H4 (cell line): Measurements from ENCODE around the gene ATAD3A. TPM values are rescaled to one million over a fixed set of nuclear protein-coding genes. Genes with fewer than 3 reads are reported as not detected.

ENCODE experiments used
- DNase-seq: peaks from one replicate; pipeline ENCODE4 v3.0.0-alpha.2; 2015; ENCODE audit warnings: low spot score
- total RNA-seq: library from RNA; depleted of rRNA; stranded (reverse); fragments of >200 nt; shearing (Covaris generic); gene quantifications from 2 replicates; pipeline ENCODE4 v1.2.3, GENCODE V29; 2014

ATAD3A gene
- total RNA-seq, 1 experiment from 2014 or later = 20.9 TPM

DNA sequence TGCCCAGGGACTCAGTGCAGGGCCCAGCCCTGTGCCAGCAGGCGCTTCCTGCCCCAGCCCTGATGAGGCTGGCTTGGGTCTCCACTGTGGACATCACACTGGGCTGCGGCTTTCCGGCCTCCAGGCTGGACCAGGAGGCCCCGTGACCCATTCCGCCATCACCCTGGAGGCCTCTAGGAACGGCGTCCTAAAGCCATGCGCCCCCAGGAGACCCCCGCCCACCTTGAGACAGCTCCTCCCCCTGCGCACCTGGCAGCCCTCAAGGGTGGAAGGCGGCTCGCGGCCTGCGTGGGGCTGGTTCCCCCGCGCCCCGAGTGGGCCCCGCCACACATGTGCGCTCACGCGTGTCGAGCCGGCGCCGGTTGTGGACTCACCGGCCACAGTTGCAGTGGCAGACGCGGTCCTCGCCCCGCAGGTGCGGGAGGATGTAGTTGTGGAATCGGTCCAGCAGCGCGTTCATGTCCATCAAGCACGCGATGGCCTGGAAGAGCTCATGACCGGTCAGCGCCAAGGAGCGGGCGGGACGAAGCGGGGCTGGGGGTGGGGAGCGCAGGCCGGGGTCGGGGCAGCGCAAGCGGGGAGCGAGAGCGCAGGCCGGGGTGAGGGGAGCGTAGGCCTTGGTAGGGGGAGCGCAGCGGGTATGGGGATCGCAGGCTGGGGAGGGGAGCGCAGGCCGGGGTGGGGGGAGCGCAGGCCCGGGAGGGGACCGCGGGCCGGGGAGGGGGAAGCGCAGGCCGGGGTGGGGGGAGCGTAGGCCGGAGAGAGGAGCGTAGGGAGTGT lies 27.5 kb downstream of the ATAD3A start:
- no peak for DNase-seq

DNA sequence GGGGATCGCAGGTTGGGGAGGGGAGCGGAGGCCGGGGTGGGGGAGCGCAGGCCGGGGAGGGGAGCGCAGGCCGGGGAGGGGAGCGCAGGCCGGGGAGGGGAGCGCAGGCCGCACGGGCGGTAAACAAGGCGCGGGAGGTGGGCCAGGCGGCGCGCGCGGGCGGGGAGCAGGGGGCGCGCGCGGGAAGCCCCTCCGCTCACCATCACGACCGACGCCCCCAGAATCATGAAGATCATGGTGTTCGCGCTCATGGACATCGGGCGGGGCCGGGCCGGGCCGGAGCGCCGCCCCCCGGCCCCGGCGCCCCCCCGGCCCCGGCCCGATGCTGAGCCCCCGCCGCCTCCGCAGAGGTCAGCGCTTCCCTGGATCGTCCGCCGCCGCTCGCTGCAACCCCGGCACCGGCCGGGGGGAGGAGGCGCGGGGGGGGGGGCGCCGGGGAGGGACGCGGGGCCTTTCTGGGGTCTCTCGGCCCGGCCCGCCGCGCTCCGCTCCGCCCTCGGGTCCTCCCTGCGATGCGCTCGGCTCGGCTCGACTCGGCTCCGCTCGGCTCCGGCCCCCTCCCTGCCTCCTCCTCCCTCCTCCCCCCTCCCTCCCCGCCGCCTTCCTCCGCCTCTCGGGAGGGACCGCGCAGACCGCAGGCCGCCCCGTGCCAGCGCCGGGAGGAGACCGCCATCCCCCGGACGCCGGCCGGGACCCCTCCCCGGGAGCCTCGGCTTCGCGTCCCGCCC lies 28.3 kb downstream of the ATAD3A start, which contains the start of gene TMEM240:
TMEM240 (minus strand) TSS at position 535 of the 728 bp plus-strand sequence; CDS start at position 257, 278 bp downstream.
- DNase-seq = no peak

DNA sequence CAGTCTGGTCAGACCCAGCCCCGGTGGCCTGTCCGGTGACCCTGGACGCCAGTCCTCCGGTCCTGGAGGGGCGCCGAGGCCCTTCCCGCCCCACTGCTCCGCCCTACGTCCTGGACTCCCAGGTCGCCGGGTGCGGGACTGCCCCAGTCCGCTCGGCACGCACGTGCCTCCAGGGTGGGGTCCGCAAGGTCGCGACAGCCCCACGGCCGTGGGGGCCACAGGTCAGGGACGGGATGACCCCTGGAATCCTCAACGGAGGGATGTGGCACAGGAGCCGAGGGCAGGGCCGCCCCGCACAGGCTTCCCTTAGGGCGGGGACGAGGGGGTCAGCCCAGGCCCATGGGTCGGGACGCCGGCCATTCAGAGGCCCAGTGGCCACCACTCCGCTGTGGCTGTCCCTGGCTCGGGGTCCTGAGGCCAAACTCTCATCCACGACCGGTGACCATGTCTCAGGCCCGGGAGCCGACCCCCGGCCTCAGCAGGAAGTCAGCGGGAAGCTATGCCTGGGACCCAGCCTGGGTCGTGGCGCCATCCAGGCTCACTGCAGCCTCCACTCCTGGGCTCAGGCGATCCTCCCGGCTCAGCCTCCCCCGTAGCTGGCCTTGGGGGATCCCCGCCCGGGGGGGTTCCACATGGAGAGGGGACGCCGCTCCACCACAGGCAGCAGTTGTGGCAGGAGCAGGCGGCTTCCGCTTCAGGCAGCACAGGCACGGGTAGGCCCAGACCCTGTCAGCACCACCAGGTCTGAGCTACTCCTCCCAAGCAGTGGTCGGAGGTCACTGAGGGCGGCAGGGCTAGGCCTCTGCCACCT lies 29.1 kb downstream of the ATAD3A start:
- no peak for DNase-seq

DNA sequence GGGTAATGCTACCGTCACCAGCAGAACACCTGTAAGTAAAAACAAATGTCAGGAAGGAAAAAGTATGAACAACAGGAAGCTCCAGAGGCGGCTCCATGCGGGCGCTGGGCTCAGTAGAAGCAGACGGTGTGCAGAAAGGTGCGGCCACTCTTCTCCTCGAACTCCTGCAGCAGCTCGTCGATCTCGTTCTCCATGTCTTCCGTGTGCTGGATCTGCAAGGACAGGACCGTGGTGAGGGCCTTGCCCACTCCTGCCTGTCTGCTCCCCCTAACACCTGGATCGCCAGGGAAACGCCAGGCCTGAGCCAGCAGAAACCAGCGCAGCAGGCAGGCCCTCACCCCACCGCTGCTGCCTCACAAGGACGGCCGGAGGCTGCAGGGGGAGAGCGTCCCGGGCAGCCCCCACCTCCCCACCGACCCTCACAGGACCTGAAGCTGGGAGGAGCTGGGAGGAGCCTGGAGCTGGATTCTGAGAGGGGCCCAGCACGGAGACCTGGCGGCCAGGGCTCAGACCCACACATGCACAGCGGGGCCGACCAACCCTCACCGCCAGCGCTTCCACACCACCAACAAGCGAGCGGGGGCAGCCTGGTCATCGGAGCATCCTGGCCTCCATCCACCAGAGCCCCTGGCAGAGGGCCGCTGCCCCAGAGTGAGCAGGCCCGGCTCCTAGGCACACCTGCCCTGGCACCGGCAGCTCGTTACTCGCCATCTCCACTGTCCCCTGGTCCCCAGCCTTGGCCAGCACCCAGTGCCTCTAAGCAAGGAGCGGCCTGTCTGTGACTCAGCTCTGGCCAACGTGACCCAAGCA lies 30.2 kb downstream of the ATAD3A start:
- DNase-seq = no peak

DNA sequence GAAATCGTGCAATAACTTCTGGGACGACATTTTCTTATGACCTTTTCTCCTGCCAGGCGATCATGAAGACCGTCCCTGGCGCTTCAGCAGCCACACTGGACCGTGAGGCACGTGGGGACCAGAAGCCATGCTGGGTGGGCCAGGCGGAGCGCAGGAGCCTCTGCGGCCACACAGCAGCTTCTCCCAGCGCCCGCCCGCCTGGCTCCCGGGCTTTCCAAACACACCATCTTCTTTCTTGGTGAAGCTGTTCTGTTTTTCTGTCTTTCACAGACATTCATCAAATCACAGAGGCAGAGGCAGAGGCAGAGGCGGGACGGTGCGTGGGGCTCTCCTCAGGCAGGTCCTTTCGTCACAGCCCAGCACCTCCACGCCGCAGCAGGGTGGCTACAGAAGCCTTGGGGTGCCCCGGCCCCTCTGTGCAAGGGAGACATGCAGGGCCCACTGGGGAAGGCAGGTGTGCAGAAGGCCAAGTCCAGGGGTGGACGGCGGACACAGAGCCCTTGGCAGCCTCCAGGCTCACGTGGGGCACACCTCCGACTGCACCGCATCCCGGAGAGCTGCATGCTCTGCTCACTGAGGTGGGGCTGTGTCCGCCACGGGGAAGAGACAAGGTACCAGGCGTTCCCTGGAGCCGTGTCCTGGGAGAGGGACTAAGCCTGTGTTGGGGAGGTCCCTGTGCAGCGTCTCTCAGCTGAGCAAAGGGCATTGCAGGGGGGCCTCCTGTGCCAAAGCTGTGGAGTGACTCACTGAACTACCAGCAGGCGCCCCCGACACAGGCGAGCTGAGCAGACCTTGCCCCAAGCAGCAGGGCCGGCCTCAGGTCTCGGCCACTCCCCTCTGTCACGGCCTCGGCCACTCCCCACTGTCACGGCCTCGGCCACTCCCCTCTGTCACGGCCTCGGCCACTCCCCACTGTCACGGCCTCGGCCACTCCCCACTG lies 31.1 kb downstream of the ATAD3A start:
- DNase-seq = no peak

DNA sequence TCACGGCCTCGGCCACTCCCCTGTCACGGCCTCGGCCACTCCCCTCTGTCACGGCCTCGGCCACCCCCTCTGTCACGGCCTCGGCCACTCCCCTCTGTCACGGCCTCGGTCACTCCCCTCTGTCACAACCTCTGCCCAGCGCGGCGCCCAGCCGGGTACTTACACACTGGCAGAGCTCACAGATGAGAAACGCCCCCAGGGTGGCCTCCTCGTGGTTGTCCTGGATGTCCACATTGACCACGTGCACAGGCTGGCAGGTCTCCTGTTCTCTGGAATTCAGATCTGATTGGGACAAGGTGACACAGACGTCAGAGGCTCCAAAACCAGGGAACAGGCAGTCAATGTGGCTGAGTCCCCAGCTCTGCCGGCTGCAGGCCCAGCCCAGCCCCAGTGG lies 31.7 kb downstream of the ATAD3A start:
- no peak for DNase-seq

DNA sequence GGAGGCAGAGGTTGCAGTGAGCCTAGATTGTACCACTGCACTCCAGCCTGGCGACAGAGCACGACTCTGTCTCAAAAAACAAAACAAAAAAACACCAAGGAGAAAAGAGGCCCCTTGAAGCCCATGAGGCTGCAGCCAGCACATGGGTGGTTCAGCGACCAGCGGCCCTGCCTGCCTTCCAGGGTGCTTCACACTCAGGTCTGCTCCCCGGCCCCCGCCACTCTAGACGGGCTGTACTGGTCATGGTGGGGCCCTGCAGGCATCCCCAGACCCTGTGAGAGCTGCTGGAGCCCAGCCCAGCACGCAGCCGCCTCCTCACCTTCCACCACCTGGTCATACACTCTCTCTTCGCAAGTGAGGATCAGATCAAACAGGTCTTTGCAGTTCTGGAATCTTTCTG lies 32.6 kb downstream of the ATAD3A start:
- no peak for DNase-seq

DNA sequence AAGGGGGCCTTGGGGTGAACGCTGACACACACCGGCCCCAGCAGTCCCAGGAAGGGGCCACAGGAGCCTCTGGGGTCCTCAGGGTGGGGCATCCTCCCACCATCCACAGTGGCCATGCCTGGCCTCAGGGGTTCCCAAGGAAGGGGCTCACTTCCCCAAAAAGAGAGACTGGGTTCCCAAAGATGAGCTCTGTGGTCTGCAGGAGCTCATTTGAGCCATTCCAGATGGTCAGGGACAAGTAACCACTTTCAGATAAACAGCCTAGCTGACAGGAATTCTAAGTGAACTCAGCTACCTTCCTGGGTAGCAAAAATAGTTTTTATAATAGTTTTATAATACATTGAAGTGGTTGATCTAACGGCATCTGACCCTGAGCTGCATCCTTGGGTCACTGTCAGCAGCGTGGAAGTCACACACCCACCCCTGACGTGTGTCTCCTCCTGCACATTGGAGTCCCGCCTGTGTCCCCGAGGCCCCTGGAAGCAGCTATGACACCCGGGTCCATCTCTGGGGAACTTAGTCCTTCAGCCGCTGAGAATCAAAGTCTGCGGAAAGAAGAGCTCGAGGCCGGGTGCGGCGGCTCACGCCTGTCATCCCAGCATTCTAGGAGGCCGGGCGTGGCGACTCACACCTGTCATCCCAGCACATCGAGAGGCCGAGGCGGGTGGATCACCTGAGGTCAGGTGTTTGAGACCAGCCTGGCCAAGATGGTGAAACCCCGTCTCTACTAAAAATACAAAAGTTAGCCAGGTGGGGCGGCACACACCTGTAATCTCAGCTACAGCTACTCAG lies 34.2 kb downstream of the ATAD3A start:
- DNase-seq = no peak

DNA sequence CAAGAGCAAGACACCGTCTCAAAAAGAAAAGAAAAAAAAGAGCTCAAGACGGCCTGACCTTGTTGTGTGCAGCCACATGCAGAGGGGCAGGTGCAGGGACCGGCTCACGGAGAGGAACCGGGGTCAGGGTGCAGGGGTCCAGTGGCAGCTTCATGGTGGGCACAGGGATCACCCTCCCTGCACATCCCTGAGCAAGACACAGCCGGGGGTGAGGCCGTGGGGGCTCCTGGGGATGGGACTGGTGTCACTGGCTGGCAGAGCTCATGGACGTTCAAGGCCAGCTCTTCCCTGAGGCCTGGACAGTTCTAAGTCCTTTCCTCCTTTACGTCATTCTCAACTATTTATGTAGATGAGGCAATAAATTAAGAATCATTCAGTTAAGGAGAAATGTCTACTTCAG lies 35.0 kb downstream of the ATAD3A start:
- no peak for DNase-seq

DNA sequence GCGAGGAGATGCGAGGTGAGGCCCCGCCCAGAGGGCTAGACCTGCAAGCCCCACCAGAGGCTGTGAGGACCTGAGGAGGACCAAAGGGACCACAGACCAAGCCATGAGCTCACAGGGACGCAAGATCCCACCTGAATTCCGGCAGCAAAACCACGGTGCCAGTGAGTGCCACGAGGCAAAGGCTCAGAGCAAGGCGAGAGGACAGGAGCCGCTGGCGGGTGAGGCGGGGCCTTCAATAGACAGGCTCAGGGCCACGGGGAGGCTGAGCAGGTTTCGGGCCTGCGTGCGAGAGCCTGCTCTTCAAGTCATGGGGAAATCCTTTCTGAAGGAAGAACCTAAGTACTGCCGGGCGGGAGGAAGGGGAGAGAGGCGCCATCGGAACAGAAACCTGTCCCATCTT lies 35.5 kb downstream of the ATAD3A start:
- DNase-seq = no peak

DNA sequence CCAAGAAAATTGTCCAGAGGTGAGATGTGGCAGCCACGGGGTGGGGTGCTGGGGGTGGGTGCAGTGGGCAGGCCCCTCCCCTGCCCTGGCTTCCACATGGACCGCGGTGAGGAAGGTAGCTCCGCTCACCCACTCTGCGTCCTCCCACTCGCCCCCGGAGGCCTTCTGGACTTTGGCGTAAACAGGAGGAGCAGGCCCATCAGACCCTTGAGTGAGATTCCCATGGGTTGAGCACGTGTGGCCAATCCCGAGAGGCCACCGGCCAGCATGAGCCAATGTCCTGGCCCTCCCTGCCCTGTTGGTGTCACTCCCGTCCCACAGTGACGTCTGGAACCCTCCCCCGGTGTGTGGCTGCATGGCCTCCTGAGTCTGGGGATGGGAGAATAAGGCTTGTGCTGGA lies 36.6 kb downstream of the ATAD3A start:
- no peak for DNase-seq

DNA sequence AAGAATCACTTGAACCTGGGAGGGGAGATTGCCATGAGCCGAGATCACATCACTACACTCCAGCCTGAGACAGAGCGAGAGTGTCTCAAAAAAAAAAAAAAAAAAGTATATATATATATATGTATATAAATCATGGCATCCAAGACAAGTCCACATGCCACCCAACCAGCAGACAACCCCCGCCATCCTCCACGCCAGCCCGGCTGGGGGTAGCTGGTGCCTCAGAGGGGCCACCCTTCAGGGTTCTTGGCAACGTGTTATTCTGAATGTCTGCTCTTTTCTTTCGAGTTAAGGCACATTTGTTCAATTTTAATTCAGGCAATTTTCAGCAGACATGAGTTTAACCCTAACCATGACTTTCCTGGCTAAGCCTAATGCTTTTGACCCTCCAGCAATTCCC lies 38.1 kb downstream of the ATAD3A start:
- DNase-seq = no peak

DNA sequence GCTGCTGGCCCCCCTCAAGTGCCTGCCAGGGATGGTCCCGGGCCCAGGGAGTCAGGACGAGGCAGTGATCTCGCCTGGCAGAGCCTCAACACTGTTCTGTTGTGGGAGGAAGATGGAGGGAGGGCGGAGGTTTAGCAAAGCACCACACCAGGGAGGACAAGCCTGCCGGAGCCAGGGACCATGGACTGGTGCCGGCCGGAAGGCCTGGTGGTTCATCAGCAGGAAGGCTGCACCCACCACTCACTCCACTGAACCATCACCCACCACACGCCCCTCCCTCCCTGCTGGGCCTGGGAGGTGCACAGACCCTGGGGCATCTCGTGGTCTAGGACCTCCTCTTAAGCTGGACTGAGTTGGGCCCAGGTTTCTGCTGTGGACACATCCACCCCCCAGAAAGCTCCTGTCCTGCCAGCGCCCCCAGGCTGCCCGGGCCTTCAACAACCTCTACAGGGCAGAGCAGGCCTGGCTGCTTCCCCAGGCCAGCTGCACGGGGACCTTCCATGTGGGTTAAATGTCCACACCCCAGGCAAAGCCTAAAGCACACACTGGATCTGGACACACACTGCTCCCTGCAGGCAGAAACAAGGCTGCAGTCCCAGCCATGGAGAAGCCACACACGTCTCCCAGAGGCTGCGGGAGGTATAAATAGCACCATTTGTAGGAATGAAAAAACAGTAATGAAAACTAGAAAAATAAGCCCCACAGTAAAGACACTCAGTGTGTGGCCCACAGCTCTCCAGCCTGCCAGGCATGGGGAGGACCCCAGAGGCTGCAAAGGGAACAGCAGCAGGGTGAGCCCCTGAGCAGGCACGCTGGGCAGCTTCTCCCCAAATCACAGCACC lies 38.9 kb downstream of the ATAD3A start:
- DNase-seq = no peak

DNA sequence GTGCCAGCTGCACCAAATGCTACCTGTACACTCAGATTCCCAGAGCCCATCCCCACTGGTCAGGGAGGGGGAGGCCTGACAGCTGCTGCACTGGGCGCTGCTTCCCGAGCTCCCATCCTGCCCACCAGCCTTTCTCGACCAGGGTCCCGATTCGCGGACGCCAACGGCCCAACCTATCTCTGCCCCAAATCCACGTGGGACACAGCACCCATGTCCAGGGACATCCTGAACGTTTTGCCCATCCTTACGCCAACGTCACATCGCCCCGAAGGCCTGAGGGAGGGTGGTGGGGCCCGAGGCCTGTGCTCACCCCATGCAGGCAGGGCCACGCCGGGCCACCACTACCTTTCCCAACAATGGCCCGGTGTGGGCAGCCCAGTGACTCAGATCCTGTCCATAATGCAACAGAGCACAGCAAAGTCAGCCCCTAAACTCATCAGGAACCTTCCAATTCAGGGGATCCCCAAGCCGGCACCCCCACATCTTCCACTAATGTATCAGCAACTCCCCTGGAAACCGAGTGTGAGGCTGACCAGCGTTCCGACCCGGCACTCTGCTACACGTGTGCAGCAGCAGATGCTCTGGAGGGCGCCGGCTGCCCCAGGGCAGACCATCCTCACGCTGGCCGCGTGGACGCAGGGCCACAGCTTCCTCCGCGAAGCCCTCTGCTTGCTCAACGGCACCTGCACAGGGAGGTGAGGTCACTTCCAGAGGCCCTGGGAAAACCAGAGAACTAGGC lies 39.7 kb downstream of the ATAD3A start:
- no peak for DNase-seq

DNA sequence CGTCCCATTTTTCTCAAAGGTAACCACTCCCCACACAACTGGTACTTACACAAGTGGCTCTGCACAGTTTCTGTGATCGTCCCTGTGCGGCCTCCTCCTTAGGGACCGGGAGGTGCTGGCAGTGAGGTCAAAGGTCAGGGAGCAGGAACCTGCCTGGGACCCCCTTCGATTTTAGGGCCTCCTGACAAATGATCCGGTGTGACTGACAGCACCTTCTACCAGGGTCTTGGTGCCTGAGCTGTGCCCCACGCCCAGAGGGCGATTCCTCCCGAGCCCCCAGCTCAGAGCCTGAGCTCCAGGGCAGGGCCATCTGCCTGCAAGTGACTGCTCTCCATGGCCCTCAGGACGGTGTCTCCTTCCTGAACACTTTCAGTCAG lies 40.3 kb downstream of the ATAD3A start:
- no peak for DNase-seq

DNA sequence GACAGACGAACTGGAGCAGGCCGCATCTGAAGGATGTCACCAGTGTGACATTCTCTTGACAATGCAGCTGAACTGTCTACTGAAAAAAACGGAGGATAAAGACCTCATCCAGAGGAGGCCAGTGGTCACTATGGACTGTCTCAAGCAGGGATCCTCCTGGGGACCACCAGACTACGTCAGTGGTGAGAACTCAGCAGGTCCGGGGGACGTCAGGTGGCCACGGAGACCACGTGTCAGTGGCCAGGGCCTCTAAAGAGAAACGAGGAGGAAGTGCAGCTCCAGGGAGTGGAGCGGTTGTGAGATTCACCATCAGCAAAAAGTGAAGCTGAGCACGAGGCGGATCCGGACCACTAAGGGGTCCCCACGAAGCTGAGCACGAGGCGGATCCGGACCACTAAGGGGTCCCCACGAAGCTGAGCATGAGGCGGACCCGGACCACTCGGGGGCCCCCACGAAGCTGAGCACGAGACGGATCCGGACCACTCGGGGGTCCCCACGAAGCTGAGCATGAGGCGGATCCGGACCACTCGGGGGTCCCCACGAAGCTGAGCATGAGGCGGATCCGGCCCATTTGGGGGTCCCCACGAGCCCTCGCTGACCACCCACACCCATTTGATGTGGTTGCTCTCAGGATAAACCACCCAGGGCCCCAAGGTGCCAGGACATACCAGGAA lies 42.0 kb downstream of the ATAD3A start:
- DNase-seq = no peak

DNA sequence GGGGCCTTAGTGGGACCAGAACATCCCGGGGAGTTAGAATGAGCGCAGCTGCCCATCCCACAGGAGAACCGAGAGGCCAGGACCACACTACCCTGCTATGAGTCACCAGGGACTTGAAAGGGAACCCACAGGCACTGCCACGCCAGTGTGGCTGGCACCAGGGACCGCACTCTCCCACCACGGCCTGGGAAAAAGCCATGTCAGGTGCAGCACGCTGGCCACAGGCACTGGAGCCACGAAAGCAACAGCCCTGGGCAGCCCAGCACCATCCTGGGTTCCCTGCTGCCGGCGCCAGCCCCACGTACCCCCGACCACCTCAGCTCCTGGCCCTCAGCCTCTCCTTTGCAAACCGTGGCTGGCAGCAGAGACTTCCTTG lies 42.6 kb downstream of the ATAD3A start:
- no peak for DNase-seq
